Measurements from ENCODE around the gene PRICKLE2.

PRICKLE2 gene

DNA sequence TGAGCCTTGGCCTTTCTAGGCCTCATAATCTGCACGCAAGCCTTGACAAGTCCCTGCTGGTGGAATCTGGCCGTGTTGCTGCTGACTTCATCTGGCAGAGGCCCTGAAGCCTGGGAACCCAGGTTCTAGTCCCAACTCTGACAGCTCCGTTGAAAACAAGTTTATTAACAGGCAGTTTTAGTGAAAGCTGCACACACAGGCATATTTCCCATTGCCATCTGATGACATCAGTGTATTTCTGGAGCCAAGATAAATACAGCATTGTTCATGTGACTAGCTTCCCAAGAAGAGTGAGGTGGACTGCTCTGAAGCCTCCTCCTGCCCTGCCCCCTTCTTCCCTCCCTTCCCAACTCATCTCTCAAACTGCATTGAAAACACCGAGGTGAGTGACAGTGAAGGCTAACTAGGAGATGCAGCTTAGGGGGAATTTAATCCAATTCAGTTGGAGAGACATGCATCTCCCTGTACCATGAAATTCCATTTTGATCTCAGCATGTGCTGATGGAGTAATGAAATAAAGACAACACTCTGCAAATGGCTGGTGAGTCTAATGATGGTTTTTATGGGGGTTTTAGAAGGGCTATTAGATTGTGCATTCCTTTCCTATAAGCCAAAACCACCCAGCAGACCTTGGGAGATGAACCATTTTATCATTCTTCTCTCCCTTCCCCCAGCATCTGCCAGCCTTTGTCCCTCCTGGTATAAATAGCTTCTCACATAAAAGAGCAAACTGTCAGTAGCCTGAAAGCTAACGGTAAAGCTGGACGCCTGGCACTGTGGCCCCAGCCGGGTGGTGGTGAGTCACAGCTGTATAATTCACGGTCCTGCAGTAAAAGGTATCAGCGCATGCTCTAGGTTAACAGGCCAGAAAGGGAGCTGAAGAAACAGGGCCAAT is 38.0 kb downstream of the PRICKLE2 start:
- peak; percentile 99 for DNase-seq

DNA sequence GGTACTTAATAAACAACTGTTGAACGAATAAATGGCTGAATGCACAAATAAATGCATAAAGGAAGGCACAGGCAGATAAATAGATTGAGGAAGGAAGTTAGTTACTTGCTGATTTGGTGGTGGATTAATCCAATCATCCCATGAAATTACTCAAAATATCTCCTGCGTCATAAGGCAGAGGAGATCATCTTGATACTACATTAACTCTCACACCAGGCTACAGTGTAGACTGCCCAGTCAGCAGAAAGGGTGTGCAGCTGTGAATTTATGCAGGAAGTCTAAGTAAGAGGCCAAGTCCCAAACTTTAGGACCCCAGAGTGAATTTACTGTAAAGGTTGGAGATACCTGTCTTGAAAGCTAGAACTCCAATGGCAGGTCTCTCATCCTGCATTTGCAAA is 38.6 kb downstream of the PRICKLE2 start:
- no peak for DNase-seq

DNA sequence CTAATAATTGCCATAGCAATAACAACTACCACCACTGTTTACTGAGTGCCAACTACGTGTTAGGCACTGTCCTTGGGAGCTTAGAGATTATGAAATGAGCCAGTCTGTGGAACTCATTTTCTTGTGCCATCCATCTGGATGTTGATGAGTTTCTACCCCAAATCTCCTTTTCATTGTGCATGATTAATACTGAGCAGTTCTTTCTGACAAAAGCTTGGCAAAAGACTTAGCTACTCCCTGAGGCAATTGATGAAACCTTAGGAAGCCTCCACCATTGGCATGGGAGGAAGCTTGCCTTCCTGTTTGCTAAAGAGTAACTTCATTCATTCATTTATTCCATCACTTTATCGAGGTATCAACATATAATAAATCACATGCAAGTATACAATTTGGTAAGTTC is 39.8 kb downstream of the PRICKLE2 start:
- DNase-seq: no peak

DNA sequence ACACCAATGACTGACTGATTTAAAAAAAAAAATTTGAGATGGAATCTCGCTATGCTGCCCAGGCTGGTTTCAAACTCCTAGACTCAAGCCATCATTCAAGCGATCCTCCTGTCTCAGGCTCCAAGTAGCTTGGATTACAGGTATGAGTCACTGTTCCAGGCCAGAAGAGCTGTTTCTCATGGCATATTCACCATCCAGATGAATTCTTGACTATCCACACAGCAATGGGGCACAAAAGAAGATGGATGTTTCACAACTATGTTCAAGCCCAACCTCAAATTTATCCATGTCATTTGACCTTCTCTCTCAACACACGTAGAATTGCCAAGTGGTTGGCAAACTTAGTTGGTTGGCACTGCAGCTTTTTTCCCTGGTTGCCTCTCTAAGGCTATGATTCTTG is 40.6 kb downstream of the PRICKLE2 start:
- DNase-seq: peak; percentile 65

DNA sequence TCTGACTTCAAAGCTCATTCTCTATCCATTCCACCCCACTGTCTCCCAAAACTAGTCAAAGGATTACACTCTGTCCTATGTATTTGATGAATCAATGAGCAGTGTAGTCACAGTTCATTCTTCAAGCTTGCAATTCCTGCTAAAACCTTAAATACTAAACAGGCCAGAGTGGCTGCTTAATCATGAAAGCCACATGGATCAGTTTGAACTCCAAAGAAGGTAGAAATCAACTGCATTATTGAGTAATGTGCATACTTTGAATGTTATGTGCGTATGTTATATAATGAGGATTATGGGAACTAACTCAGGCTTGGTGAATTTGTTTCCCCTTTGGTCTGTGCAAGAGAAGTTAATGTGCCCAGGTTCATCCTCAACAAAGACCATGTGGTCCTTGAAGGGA is 45.4 kb downstream of the PRICKLE2 start:
- peak; percentile 83 for DNase-seq

DNA sequence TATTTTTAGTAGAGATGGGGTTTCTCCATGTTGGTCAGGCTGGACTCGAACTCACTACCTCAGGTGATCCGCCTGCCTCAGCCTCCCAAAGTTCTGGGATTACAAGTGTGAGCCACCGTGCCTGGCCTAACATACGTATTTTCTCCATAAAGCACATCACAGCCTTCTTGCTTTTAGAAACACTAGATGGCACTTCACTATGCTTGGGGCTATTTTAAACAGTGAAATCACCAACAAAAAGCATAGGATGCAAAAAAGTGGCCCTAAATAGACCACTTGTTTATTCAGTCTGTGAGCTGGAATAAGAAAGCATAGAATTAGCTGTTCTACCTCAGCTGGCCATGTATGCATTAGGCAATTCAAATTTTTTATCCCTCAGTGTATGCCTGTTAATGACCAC is 46.0 kb downstream of the PRICKLE2 start:
- no peak for DNase-seq

DNA sequence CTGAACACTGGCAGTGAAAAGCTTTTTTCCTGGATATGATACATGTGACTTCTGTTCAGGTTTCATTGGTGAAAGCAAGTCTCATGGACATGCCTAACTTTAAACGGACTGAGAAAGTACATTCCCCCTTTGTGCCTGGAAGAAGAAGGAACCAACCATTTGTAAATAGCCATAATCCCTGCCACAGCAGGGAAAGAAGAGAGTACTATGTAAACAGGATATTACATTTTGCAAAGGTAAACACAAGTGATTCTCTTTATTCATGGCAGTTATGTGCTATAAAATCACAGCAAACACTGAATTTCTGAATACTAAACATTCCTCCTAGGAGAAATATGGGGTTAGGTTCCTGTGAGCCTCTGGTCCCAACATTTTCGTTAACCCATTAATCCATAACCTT is 46.8 kb downstream of the PRICKLE2 start:
- DNase-seq: no peak

DNA sequence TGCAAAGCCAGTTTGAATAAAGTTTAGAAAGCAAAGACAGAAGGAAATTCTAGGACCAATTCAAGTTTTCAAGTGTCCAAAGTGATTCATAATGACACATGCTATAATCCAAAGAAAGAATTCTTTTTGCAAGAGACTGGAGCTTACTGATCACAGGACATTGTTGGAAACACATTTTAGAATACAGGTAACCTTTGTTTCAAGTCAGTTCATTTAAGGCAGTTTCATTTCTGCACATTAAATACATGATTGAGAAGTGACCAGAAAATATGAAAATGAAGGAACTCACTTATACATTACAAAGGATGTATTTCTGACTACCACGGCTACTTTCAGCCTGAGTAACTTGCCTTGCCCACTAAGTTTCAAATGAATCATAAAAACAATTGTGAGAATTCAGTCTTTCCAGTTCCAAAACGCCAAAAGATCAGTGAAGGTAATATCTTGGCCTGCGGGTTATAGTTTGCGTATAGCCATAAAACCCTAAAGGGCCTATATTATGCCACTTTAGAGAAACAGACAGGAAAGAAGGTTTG is 48.7 kb downstream of the PRICKLE2 start:
- peak; percentile 42 for DNase-seq

DNA sequence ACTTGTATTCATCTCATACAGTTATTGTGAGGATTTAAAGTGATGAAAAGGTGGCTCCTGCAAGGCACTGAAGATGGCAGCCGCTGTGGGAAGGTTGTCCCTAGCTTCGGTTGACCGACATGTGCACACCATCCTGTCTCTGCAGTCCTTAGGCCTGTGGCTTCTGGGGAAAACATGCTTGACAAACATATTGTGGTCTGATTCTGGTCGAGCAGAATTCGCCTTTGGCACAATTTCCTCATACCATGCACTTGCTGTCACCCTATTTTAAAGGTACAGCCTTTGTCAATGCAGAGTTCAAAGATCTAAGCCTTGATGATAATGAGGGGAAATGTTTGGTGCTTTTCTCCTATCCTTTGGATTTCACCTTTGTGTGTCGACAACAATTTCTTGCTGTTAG is 50.9 kb downstream of the PRICKLE2 start:
- DNase-seq: peak; percentile 47

DNA sequence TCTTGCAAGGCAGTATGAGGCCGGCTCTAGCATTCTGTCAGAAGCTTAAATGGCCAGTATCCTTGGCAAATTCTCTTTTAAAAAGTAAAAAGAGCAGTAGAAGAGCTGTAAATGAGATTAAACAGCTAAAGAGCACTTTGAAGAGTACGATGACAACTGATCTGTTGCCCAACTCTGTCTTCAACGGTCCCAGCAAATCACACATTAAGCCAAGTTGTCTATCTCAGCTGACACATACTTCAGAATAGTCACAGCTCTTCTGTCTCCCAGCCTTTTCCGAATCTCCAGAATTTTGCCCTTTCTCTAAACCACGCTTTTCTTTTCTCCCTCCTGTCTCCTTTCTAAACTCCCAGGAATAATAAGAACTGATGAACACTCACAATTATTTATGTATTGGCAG is 51.7 kb downstream of the PRICKLE2 start:
- DNase-seq: no peak

DNA sequence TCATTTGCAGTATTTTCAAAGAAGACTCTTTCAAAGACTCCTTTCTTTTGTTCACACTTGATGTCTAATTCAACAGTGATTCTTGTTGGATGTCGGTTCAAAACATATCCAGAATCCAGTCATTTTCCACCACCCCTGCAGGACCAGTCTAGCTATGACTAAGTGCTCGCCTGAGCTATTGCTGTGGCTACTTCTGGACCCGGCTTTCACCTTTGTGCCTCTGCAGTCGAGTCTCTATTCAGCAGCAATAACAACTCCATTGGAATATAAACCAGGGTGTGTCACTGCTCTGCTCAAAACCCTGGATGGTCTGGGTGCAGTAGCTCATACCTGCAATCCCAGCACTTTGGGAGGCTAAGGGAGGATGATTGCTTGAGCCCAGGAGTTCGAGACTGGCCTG is 55.0 kb downstream of the PRICKLE2 start:
- DNase-seq: no peak

DNA sequence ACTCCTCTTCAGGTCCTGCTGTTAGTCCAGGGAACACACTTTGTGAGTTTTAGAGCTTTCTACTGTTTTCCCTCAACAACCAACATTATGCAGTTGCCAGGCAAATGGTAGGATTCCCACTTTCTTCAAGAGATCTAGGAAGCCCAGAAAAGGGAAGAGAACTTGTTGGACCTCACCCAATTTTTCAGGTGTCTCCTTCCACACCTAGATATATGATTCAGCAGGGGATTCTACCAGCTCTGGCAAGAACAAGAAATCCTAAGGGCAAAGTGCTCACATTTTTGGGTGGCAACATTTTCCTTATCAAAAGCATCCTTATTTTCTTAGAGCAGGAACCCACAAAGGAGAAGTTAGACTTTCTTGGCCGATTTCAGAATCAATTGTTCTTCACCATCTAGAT is 57.4 kb downstream of the PRICKLE2 start:
- no peak for DNase-seq

DNA sequence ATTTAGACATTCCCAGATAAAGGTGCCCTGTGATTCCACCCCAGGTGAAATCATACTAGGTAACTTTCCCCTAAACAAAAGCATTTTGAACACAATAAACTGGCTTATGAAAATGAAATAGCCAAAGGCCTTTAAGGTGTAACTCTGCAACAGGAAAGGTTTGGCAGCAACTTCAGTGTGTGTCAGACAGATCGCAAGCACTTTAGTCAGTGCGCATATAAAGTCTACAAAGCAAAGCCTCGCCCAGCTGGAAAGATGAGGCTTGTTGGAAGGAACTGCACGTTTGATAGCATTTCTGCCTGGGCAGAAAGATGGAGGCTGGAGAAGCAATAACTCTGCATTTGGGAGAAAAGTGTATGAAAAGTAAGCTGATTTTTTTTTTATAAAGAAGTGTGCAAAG is 57.9 kb downstream of the PRICKLE2 start:
- DNase-seq: no peak

DNA sequence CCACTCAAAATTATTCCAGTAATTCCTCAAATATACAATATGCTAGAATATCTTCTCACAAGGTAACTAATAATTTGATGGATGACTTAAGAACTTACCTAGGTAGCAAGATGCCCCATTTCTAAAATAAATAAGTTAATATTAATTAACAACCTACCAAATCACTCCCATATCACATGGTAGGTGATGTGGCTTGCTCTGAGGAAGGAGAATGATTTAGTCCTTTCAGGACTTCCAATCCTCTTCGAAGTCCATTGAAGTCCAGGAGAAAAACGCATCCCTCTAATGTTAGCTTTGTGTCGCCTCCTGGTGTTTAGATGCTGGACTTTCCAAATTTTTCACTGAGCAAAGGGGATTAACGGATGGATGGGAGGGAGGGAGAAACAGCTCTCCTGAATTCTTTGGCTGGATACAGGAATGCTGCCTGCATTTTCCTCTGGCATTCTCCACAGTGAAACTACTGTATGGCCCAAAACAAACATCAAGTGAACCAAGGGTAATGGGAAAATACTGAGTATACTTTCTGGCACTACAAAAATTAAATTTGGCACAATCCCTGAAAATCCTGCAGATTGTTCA is 58.6 kb downstream of the PRICKLE2 start:
- DNase-seq: peak; percentile 61

DNA sequence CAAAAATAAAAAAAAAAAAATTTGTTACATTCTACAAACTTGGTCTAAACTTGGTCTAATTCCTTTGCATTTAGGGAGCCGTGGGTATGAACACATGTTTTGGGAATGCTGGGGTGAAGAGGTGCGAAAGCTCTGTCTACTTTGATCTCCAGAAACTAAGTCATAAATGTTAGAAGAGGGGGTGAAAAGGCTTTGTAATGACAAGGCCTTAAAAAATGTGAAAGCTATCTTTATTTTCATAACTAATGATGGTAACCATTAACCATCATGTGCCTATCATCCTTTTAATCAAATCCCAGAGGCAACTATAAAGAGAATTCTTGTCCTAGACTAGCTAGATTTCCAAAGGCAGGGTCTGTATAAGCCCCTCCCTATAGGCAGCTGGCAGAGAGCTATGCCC is 60.9 kb downstream of the PRICKLE2 start:
- DNase-seq: peak; percentile 63

DNA sequence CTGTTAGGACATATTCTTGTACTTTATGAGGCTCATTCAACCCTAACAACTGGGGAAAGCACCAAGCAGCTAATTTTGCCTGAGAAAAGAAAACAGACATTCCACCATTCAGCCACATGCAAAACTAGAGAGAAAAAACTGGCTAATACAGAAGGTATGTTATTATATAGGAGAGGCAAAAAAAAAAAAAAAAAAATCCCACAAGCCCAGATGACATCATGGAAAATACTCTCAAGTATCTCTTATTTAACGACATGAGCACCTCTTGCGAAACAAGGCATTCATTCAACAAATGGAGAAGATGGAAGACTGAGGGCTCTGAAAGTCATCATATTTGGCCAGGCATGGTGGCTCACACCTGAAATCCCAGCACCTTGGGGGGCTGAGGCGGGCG is 61.5 kb downstream of the PRICKLE2 start:
- peak; percentile 97 for DNase-seq

DNA sequence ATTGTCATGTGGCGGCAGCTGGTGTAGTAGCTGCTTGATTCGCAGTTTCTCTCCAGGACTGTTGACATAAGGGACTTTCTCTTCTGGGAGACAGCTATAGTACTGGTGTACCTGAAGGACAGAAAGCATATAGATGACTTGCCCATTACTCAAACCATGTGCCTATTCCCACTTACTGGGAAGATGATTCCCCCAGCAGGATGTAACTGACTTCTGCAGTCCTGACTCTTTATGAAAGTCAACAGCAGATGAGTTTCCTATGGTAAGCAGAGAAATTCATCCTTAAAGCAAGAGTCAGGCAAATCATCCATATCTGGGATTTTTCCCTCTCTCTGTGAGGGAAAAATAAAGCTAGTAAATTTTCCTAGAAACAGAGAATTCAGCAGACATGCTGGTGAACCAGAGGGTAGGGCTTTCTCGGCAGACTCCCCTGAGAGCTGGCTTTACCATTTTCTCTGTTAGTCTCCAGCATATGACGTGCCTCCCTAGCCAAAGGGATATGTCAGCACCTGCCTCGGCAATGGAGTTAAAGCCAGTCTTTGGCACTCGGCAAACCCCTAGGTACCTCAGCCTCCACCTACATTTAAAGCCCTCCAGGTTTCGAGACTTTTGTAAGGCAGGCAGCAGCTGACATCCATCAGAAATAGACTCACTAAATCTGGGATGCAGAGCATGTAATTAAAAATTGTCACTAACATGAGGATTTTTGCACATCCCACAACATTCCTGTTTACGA is 62.1 kb downstream of the PRICKLE2 start:
- no peak for DNase-seq

DNA sequence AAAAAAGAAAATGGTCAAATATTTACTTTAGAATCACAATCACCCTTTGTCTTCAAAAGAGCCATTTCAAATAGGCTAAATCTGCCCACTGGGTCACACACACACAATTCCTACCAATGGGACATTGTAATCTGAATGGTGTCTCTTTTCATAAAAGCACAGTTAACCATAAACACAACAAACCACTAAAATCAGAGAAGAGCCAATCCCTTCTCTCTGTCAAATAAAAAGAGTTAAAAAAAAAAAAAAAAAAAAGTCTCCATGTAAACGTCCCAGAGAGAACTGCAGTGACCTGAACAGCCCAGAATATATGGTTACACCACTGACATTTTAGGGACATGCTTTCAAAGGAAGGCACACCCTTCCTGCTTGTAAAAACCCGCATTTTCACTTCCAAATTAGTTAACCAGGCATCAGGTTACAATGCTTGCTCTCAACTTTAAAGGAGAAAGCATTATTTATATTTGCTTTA is 63.7 kb downstream of the PRICKLE2 start:
- DNase-seq: no peak

DNA sequence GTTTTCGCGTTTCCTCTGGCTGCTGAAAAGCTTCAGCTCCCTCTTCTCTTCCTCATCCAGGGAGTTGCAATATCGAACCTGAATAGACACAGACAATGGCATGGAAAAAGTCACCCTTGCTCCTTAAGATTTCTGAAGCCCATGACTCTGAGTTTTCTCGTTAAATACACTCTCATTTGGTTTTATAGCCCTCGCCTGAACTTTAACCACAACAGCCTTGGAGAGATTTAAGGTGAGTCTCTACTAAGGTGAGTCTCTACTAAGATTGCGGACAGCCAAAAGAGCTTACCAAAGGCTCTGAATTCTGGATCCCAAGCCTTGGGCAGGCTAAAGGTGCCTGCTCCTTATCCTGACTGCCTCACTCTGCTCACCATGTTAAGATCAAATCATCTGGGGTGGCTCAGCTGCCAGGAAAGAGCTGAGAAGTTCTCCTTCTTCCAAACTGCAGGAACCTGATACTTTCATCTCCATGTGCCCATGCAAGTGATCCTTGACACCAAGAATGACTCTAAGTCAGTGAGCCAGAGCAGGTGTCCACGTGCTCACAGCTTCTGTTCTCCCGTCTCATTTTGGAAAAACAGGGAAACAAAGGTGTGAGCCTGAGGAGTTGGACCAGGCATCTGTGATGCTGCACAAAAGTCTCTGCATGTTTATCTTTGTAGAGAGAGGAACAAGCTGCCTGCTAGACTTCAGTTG is 65.1 kb downstream of the PRICKLE2 start:
- no peak for DNase-seq

DNA sequence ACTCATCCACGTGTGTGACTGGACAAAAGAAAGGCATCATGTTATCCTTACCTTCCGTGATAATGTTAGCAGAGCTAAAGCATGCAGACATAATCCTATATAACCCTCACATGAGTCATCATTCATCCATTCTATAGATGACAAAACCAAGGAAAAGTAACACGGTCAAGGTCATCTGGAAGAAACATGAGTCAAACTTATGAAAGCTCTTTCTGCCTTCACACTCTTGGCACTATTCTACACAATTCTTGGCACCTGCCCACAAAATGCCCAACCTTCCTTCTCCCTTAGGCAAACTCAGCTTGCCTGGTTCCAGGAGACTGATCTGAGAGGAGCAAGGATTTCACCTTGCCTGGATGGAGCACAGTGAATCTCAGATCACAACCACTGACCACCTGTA is 66.9 kb downstream of the PRICKLE2 start:
- peak; percentile 59 for DNase-seq

DNA sequence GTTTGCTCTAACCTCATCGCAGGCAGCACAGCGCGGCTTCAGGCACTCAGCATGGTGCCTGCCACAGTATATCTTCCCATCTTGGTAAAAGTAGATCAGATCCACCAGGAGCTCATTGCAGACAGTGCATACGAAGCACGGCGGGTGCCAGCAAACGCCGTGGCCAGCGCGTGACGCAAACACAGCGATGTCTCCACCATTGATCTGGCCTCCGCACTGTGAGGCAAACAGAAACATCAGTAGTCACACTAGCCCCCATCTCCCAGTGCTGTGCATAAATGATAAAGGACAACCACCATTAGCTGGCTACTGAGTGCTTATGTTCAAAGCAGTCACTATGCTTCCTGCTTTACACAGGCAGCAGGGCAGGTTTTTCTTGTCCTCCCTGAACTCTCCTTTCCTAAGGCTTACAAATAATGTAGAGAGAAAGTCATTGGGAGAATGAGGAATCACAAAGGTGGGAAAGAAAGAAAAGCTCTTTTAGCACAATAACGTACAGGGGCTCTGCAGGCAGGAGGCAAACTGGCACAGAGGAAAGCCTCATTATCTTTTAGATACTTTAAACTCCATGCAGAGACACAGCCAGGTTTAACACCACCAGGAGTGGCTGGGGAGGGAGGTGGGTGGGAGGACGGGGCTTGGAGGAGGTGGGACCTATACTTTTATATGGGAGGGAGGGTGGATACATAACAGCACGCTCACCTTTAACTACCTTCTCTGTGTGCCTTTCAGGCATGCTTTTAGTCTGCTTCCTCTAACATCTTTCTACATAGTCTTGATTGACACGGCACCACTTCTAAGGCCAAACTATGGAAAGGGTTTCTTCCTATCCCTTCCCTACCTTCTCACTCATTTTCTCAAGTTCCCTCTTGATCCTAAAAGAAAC is 67.9 kb downstream of the PRICKLE2 start:
- no peak for DNase-seq

DNA sequence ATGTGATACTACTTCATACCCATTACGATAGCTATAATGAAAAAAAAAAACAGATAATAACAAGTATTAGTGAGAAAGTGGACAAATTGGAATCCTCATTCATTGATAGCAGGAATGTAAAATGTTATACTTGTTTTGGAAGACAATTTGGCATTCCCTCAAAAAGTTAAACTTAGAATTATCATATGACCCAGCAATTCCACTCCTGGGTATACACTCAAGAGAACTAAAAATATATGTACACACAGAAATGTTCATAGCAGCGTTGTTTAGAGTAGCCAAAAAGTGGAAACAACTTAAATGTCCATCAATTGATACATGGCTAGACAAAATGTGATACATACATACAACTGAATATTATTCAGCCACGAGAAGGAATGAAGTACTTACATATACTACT is 69.9 kb downstream of the PRICKLE2 start:
- DNase-seq: no peak
